GM12875 (cell line): ENCODE data around the gene SV2C.

Experiments used
- H3K4me3 ChIP-seq: one replicate; pipeline ENCODE4 v1.5.1; 2011; ENCODE audit warnings: low read depth, low read length, control low read depth
- TF ChIP-seq, protein P1 (sequence below): IDR thresholded peaks from 2 replicates; pipeline ENCODE4 v1.5.1; 2011; ENCODE audit warnings: low read depth, mild to moderate bottlenecking, control low read depth, inconsistent platforms, low read length, moderate library complexity, borderline replicate concordance; ENCODE audit not compliant: insufficient read depth

SV2C gene

DNA sequence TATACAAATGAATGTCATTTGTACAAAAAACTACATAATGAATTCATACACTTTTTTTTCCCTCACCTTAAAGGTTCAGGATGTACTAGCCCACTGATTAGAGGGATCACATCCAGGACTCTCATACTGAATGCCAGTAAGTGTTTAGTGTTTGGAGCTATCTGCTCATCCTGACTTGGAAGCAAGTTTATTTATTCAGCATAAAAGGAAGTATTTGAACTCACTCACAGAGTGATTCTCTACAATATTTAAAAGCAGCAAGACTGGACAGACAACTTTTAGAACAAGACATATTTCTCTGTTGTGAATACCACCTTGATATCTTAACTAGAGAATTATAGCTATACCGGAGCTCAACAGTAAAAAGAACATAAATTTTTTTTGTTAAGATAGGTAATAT is 305.1 kb downstream of the SV2C start:
- TF ChIP-seq, protein P1, sequence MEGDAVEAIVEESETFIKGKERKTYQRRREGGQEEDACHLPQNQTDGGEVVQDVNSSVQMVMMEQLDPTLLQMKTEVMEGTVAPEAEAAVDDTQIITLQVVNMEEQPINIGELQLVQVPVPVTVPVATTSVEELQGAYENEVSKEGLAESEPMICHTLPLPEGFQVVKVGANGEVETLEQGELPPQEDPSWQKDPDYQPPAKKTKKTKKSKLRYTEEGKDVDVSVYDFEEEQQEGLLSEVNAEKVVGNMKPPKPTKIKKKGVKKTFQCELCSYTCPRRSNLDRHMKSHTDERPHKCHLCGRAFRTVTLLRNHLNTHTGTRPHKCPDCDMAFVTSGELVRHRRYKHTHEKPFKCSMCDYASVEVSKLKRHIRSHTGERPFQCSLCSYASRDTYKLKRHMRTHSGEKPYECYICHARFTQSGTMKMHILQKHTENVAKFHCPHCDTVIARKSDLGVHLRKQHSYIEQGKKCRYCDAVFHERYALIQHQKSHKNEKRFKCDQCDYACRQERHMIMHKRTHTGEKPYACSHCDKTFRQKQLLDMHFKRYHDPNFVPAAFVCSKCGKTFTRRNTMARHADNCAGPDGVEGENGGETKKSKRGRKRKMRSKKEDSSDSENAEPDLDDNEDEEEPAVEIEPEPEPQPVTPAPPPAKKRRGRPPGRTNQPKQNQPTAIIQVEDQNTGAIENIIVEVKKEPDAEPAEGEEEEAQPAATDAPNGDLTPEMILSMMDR, result no peak
- no peak overlapping the region for H3K4me3 ChIP-seq

DNA sequence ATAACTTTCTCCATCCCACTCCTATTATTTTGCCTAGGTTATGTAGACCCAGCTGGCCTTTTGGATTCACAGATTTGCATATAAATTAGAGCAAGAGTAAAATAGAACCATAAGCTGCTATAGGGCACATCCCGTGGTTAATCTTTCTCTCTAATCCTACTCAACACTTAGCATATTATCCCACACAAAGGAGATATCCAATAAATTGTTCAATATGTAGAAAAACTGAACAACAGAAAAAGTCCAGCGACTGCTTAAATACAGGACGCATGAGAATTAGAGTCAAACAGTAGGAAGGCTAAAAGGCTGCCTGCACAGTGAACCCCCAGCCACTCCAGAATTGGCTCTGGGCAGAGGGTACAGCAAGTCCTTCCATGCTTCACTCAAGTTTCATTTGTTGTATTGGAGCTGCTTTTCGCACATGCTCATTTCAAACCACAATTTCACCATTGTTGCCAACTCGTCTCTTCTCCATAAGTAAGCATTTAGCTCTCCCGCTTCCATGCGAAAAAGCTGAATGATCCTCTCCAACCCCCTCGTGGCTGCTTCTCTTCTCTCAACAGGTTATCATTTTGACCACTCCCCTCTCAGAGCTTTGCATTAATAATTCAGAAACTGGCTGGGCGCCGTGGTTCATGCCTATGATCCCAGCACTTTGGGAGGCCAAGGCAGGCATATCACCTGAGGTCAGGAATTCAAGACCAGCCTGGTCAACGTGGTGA is 305.8 kb downstream of the SV2C start:
- TF ChIP-seq, protein P1, result no peak
- H3K4me3 ChIP-seq, result no peak overlapping the region

DNA sequence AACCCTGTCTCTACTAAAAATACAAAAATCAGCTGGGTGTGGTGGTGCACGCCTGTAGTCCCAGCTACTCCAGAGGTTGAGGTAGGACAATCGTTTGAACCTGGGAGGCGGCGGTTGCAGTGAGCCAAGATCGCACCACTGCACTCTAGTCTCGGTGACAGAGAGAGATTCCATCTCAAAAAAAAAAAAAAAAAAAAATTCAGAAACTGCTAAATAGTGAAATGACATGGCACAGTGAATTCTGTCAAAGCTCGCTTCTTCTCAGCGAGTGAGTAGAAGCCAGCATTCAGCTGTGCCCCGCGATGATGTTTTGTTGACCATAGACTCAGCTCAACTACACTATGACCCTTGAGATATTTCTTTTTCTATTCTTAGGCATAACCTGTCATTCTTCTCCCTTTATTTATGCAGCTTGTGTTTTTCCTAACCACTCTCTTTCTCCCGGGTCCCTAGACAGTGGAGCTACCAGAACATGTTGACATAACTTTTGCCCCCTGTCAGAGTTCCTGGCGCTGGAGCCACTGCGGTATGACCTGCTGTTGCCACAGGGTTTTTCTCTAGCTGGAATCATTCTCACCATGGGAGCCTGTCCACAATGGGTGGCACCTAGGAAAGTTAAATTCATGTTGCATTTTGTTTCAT is 306.5 kb downstream of the SV2C start:
- no peak overlapping the region for H3K4me3 ChIP-seq
- TF ChIP-seq, protein P1, result no peak

DNA sequence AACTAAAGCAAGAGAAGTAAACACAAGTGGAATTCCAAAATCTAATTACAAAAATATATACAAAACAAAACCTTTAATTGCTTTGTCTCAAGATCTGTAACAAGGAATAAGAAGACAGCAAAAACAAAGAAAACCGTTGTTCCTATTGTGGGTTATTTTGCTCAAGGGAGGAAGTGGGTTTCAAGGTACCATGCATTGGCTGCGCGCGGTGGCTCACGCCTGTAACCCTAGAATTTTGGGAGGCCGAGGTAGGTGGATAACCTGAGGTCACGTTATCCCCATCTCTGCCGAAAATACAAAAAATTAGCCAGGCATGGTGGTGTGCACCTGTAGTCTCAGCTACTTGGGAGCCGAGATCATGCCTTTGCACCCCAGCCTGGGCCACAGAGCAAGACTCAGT is 307.8 kb downstream of the SV2C start:
- no peak overlapping the region for H3K4me3 ChIP-seq

DNA sequence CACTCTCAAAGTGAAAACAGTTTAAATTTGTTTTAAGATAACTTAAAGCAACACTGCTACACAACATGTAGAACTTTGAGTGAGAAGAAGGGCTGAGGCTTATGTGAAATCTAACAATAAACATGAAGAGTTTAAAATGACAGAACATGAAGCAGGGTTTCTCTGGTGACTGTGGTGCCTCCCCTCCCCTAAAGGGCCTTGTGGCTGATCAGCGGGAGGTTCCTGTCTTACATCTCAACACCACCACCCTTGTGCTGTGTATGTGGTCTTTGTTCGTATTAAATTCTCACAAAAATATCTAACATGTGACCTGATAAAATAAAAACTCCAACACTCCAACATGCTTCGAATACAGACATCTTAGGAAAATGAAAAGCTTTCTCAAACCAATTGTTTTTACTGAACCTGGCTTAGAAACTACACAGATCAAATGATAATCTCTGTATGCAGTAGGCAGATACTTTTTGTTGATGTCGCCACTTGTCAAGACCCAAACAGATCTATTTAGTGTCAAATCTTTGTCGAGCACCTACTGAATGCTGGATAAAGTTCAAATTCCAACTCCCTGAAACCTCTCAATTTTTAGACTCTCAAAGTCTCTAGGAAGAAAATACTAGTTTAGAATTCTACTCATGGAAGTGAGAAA is 310.0 kb downstream of the SV2C start:
- H3K4me3 ChIP-seq, result no peak overlapping the region
- TF ChIP-seq, protein P1, result no peak

More for the DNA sequence above, 307.8 kb downstream of the SV2C start:
- TF ChIP-seq, protein P1, result no peak

DNA sequence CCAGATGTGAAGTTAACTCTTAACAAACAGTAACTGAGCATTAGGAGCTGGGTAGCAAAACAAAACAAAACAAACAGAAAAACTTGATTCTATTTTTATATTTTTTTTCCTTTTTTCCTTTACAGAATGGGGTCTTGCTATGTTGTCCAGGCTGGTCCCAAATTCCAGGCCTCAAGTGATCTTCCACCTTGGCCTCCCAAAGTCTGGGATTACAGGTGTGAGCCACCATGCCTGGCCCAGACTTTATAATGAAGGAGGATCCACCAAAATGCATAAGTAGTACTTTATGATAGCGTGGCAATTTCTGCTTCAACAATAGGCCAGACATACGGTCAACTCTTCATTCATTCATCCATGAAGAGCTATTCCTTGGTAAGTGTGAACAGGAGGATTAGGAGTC is 314.0 kb downstream of the SV2C start:
- H3K4me3 ChIP-seq, result no peak overlapping the region
- TF ChIP-seq, protein P1, result no peak
